Hindlimb muscle (tissue), 1 donor: Measurements from ENCODE around the gene KCNQ5. TPM values are rescaled to one million over a fixed set of nuclear protein-coding genes. Genes with fewer than 3 reads are reported as not detected.

Experiments
- DNase-seq: peaks from one replicate; pipeline ENCODE4 v3.0.0-alpha.2; 2013
- polyA plus RNA-seq: library from polyadenylated mRNA; unstranded; fragments of 120-200 nt; gene quantifications from one replicate; pipeline ENCODE4 v1.2.1, GENCODE V29; 2013; ENCODE audit not compliant: insufficient read length

KCNQ5 gene
- polyA plus RNA-seq, 1 donor, result 0.76 TPM

DNA sequence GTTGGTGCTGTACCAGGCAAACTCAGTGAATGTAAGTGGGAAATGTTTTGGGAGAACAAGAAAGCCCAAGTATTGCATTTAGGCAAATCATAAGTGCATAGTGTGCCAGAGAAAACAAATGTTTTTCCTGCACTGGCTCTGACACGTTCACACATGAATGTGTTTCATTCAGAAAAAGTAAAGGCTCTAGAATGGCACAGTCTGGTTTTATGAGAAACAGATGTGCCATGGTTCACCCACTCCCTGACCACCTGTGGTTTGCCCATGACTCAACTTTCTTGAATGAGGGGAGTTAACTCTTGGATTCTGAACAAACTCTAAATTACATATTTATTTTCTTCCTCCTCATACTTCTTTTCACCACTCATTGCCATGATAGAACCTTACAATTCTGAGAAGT lies 126.9 kb downstream of the KCNQ5 start:
- DNase-seq, result no peak

DNA sequence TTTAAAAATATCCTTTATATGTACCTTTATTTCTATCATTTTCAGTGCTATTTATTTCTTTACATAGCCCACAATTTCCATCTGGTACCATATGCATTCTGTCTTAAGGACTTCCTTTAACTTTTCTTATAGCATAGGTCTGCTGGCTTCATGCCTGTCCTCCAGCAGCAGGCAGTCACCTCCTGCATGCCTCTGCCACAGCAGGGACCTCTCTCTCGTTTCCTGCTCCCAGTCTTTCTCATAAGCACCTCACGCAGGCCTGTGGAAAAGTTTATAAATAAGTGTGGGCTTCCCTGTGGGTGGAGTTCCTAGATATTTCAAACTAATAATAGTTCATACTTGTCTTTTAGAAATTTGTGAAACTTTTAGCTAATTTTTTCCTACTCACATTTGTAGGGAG lies 133.9 kb downstream of the KCNQ5 start:
- no peak for DNase-seq

DNA sequence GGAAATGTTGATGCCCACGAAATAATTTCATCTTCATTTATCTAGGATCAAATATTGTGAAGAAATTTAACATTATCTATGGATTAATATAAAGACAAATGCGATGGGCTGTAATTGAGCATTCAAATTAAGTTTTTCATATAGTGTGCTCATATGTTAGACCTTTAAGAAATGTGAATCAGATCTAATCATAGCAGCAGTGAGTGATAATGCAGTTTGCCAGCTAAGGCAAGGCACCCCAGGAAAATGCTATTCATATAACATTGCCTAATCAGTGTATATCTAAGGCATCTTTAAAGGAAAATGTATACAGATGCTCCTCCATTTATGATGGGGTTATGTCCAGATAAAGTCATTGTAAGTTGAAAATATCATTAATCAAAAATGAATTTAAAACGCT lies 135.2 kb downstream of the KCNQ5 start:
- DNase-seq, result no peak

DNA sequence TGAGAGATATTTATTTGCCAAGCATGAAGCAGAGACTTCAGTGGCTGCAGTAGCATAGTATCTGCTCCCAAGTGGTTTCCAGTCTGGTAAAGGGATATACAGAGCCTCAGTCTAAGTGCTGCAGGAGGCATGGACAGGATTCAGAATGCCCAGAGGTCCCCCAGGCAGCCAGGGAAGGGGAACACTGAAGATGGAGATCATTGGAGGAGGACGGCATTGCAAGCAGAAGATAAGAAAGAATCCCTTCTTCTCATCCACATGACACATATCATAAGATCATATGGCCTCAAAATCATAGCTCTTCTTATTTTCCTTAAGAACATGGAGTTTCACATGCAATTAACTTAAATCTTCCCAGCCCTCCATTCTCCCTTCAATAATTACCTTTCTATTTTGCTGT lies 136.1 kb downstream of the KCNQ5 start:
- DNase-seq, result no peak

DNA sequence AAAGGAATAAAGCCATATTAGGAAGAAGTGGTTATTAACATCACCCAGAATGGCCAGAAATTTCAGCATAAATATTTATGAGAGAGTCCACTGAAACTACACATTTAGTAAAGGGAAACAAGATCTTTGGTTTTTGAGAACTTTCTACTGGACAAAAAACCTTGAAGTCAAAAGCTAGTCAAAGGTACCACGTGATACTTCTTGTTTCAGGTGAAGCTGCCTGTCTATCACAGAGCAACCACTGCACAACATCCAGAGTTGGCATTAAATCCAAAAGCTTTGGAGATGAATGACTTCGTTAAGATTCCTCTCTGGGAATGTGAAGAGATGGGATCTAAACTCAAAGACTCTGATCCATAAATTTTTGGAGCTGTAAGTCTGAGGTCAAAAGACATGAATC lies 137.0 kb downstream of the KCNQ5 start:
- DNase-seq, result no peak

DNA sequence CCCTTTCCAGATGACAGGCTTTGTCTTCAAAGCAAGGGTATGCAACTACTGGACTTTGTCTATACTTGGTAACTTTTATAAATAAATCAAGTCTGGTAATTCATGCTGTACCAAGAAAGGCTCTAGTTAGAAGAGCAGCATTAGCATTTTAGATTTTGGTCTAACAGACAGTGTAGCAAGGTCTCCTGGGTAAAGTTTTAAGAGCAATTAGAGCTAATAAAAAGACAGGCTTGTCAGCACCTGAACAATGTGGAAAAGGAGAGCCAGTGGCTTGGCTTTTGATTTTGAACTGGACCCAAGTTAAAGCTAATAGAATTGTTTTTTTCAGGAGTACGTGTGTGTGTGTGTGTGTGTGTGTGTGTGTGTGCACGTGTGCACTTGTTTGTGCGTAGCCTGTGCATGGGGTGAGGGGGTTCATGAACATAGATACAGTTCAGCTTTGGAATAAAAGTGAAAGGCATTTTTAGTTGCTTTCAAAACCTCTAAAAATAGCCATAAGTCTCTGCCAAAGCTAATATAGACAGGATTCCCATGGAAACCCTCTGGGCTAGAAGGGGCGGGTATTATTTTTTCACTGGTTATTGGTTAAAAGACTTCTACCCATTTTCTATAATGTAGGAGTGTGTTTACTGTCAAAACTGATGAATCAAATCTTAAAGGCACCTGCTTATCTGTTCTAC lies 138.4 kb downstream of the KCNQ5 start:
- no peak for DNase-seq

DNA sequence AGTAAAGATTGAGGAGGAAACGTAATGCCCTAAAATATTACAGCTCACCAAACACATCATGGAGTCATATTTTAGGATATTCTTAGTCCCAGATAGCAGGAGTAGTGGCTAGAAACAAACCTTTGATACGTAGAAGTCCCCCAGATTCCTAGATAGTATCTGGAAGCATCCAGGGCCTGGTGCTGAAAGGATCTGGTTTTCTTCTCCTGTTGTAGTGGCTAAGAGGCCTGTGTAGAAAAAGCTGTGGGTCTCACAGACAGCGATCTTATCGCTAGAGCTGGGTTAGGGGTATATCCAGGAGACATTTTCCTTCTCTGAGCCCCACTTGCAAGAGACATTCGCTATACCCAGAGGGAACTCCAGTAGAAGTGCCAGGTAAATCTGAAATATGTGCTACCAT lies 139.9 kb downstream of the KCNQ5 start:
- DNase-seq, result no peak

DNA sequence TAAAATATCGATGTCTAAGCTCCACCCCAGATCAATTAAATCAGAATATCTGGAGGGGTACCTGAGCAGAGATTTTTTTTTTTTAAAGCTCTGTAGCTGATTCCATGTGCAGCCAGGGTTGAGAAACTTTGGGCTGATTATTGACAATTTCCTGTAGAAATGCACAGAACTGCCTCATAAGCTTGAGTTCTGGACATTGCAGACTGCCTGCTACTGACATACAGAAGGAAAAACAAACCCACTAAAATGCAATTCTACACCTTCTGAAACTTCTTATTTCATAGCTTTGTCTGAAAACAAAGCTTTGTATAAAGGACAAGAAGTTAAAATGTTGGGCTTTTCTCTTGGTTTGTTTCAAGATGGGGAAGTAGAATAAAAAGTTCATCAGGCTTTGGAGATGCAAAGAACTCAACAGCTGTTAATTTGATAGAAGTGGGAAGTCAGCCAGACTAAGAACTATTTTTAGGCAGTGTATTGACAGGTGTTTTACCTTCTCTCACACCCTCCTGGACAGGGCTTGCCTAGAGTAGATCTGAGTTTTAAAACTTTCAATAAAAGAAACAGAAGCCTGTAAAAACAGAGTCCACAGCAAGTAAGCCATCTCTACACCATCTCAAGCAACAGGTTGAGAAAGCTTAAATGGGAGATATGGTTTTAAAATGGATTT lies 147.7 kb downstream of the KCNQ5 start:
- DNase-seq, result no peak

DNA sequence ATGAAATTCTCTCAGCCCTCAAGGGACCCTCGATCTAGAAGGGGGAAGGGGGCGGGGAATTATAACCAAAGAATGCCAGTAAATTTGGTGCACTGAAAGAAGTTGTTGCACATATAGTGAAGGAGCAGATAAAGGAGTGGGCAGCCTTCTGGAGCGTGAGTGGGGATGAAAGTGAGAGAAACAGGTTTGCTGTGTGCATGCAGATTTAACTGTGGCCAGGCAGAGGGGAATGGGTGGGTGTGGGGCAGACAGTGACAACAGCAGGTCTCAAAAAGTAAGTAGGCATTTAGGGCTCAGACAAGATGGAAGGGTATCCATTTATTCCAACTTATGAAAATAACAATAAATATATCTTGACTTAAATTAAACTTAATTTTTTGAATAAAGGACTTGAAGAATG lies 149.1 kb downstream of the KCNQ5 start:
- no peak for DNase-seq

DNA sequence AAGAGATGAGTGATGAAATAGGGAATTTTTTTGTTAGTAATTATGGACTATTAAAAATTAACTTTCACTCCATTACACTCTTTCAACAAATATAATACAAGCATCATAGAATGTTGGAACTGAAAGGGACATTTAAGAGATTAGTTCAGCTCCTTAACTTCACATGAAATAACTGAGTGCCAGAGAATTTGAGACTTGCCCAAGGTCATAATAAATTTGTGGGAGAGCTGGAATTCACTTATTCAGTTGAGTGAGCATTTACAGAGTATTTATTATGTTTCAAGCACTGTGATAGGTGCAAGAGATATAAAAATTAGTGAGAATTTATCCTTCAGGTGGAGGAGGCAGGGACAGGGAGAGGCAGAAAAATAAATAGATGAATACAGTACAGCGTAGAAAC lies 154.6 kb downstream of the KCNQ5 start:
- no peak for DNase-seq

DNA sequence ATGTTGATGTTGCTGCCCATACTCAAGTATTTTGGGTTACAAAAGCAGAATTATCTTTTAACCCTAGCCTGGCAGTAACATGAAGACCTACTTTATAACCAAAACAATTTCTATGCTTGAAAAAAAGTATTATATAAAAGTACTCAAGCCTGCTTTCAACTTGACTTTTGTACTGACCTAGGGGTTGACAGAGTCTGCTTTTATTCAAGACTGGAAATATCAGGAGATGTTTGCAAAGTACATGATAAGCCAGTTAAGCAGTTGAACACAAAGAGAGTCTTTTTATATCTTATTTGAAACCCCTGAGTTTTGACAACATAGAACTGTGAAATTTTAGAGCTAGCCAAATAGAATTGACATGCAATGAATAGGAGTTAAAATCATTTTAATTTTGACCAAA lies 159.8 kb downstream of the KCNQ5 start:
- DNase-seq, result no peak

DNA sequence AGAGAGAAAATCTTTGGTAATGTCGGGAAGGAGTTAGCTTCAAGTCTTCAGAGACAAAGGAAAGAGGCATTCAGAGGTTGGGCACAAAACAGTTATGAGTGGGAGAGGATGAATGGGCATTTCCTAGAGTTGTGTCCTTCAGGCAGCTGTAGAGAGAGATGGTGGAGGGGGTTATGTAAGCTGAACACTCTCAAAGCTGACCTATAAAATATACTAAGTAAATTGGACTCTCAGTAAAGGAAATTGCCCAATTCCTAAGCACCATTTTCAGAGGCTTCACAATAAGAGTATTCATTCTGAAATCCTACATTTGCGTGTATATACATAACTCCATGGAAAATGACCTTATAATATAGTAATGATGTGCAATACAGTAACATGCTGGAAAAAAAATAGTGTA lies 161.2 kb downstream of the KCNQ5 start:
- DNase-seq, result no peak

DNA sequence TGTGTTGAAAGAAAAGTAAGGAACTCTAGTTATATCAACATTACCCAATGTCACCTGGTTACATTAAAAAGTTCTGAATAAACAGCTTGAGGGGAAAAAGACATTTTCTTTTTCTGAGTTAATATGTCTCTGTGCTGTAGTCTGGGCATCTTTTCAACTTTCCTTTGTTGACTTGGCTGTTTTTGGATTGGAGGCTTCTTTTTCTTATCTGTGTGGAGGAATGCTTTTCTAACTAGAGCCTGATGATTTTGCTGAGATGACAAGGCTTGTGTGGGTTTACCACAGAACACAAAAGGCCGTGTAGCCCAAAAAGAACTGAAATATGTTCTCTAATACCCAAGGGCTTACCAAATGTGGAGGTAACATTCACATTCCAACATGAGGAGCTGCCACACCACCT lies 161.8 kb downstream of the KCNQ5 start:
- DNase-seq, result no peak

DNA sequence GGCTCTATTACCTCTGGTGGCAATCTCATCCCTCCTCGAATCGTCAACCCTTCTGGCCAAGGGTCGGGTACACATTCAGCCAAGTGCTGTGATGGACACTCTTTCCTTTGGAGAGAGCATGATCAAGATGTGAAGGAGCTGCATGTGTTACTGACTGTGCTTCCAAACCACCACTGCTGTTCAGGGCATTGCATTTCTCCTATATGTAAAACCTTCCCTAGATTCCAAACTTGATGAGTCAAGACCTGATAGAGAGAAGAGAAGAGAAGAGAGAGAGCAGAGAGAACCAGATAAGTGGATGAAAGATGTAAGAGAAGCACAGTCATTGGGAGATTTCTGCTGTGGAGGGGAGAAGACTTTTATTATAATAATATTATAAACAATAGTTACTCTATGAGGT lies 162.2 kb downstream of the KCNQ5 start:
- no peak for DNase-seq

DNA sequence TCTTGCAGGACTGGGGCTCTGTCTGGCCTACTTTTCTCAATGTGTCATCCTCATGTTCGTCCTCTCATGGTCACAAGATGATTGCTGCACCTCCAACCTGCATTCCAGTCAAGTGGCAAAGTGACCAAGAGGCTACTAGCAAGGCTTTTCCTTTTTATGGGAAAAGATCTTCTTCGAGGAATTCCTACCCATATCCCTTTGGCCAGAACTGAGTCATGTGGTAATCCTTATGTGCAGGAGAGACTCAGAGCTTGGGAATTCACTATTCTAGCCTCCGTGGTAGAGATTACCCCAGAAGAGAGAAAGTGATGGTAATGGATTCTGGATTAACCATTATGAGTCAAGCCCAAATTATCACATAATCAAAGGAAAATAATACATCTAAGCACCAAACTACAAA lies 162.7 kb downstream of the KCNQ5 start:
- no peak for DNase-seq

DNA sequence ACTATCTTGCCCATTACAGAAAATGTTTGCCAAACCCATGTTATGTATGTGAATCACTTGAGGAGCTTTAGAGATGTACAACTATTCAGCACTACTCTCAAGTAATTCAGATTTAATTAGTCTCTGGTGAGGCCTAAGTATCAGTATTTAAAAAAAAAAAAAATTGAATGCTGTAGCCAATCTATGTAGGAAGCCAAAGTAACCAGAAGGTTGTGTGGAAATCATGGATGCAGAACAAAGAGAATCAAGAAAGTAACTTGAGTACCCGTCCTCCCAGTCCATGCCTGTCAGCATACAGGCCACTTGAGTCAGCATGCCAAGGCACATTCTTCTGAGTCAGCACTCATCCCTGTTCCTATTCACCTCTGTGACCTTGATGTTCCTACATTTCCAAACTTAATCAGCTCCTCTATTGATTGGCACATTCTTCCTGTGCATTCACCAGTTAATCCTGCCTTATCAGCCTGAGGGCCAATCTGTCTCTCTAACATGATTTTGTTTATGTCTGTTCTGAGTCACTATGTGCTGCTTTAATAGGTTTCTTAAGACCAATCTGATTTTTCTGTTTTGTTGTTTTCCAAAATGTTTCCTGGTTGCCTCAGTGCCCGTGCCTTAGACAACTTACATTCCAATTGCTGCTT lies 165.6 kb downstream of the KCNQ5 start:
- peak; percentile 9 for DNase-seq

DNA sequence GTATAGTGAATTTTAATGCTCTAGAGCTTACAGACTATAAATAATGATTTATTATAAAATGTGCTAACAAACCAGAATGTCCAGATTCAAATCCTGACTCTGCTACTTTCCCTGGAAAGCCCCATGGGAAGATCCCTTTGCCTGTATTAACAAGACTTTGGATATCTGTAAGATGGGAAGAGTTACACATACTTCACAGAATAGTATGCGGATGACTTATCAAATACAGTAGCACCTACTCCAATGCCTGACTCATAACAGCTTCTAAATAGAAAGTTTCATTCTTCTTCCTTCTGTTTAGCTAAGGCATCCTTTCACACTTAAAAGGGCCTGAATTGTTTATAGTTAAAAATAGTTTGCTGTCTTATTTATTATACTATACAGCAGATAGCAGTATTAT lies 166.3 kb downstream of the KCNQ5 start:
- no peak for DNase-seq

DNA sequence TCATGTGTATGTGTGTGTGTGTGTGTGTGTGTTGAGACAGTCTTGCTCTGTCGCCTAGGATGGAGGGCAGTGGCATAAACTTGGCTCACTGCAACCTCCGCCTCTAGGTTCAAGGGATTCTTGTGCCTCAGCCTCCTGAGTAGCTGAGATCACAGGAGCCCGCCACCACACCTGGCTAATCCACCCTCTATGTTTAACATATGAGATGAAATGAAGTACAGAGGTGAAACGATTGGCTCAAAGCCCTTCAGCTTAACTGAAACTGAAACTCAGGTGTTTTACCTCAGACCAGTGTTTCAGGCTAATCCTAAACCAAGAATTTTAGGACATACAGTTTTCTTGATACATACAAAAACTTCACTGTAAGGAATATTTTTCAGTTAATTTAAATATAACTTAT lies 167.3 kb downstream of the KCNQ5 start:
- no peak for DNase-seq

DNA sequence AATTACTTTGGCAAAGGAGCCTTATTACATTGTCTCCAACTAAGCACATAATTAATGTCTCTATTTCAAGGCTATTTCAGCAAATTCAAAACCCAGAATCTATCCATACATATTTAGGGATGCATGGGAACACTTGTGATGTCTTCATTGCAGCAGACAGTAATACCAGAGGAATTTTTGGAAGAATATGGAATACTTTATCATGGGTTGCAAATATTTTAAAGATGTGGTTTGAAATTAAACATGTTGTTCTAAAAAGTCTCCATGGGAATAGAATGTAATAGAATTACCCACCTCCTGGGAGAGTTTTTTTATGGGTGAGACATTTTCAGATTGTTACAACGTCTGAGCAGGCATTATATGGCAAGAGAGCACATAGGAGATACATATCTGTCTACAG lies 170.8 kb downstream of the KCNQ5 start:
- DNase-seq, result no peak

DNA sequence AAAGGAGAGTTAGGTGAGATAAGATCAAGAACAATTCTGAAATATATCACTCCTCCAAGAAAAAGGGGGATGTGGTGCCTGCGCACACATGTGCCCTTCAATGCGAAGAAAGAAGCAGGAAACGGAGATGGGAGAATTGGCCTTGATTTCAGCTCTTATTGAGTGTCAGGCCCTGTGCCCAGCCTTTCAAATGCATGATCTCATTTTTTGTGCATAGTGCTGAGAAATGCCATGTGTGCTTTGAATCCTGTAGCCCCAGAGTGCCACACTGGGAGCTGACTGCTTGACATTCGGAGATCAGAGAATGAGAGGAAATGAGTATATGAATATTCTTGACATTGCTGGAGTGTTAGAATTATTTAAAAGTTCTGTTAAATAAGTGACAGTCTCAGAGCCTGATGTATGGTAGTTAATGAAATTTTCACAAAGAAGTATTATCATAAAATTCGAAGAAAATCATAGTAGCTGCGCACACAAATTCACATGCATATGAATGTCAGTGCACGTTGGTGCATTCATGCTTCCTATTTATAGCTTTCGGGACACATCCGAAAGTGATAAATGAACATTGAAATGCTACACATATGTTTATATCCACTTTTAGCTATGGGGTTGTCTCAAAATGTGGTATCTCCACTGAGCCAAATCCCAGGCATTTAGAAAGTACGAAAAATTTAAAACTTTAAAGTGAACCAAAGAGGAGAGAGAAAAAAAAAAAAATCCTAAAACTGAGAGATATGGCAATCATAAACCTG lies 172.0 kb downstream of the KCNQ5 start:
- no peak for DNase-seq

DNA sequence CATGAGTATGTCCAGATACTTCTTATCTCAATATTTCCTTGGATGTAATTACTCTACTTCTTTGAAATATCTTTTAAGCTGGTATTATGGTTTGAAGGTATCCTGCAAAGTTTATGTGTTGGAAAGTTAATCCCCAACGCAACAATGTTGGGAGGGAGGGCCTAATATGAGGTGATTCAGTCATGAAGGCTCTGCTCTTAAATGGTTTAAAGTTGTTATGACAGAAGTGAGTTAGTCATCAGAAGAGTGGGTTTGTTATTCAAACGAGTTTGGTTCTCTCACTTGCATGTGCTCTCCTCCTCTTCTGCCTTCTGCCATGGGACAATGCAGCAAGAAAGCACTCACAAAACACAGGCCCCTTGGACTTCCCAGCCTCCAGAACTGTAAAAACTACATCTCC lies 176.3 kb downstream of the KCNQ5 start:
- no peak for DNase-seq

DNA sequence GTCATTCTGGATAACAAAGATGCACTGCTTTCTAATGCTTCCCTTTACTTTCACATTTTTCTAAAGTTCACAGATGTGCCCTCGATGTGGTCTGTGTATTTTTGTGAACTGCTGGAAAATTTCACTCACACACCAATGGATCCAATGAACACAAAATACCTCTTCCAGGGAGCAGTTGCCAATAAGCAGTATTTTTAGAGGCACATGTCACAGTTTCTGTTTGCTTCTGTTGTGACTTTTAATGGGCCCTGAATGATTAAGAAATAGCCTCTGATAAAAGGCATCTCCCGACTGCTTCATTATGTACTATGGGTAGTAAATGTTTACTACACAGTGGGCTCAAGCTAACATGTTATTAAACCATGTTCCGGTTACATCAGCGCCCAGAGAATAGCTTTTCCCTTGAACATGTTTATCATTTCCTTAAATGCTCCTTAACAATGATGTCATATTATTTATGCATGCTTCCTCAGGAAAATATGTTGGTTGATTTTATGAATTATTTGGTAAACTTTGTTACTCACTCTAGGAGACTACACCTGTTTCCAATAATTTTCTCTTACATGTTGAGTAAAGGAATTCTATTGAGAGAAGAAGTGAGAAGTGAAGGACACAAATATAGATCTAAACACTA lies 188.0 kb downstream of the KCNQ5 start:
- DNase-seq, result peak; percentile 11
